ENCODE measurements around the gene LSM5.

The LSM5 gene

GRCh38 chr7:32490127-32490796 is at the start of gene LSM5:
LSM5 (minus strand) TSS chr7:32490380; CDS start chr7:32490365, 15 bp downstream.
- peak; percentile 85 for DNase-seq

- no peak for DNase-seq
Observed at GRCh38 chr7:32539366-32539765, 49.2 kb upstream of the LSM5 start.

GRCh38 chr7:32537760-32538159 is 47.6 kb upstream of the LSM5 start:
- no peak for DNase-seq

- no peak for DNase-seq
Observed at GRCh38 chr7:32536585-32536984, 46.4 kb upstream of the LSM5 start.

GRCh38 chr7:32536016-32536415 is 45.8 kb upstream of the LSM5 start:
- no peak for DNase-seq

- DNase-seq = no peak
Observed at GRCh38 chr7:32535162-32535702, 45.1 kb upstream of the LSM5 start.

GRCh38 chr7:32533276-32534029 is 43.3 kb upstream of the LSM5 start:
- DNase-seq = no peak

- no peak for DNase-seq
Observed at GRCh38 chr7:32532716-32533115, 42.5 kb upstream of the LSM5 start.

GRCh38 chr7:32532086-32532485 is 41.9 kb upstream of the LSM5 start:
- no peak for DNase-seq

- no peak for DNase-seq
Observed at GRCh38 chr7:32531402-32531801, 41.2 kb upstream of the LSM5 start.

GRCh38 chr7:32525839-32526238 is 35.7 kb upstream of the LSM5 start:
- DNase-seq = no peak

- no peak for DNase-seq
Observed at GRCh38 chr7:32524631-32525030, 34.5 kb upstream of the LSM5 start.

- no peak for DNase-seq
Observed at GRCh38 chr7:32522746-32523530, 32.8 kb upstream of the LSM5 start.

GRCh38 chr7:32519763-32520162 is 29.6 kb upstream of the LSM5 start:
- DNase-seq = no peak

GRCh38 chr7:32518534-32519140 is 28.5 kb upstream of the LSM5 start:
- no peak for DNase-seq

GRCh38 chr7:32516551-32517100 is 26.4 kb upstream of the LSM5 start:
- no peak for DNase-seq

- no peak for DNase-seq
Observed at GRCh38 chr7:32515890-32516550, 25.8 kb upstream of the LSM5 start.

GRCh38 chr7:32513210-32513609 is 23.0 kb upstream of the LSM5 start:
- DNase-seq = no peak

GRCh38 chr7:32511791-32512190 is 21.6 kb upstream of the LSM5 start:
- no peak for DNase-seq

GRCh38 chr7:32507414-32507813 is 17.2 kb upstream of the LSM5 start:
- no peak for DNase-seq

- peak; percentile 29 to 33 for DNase-seq
Observed at GRCh38 chr7:32506266-32507054, 16.3 kb upstream of the LSM5 start.

Measured in activated CD4-positive, alpha-beta T cell treated with anti-CD3 and anti-CD28 coated beads for 4 hours (primary cell).